ENCODE data around the gene UQCRC1. TPM values are rescaled to one million over a fixed set of nuclear protein-coding genes. Genes with fewer than 3 reads are reported as not detected.

UQCRC1 gene
- total and polyA plus RNA-seq, 2 donors (not counting 1 experiment from before 2014, with no cell fraction given) = 99.9 to 132 TPM

DNA sequence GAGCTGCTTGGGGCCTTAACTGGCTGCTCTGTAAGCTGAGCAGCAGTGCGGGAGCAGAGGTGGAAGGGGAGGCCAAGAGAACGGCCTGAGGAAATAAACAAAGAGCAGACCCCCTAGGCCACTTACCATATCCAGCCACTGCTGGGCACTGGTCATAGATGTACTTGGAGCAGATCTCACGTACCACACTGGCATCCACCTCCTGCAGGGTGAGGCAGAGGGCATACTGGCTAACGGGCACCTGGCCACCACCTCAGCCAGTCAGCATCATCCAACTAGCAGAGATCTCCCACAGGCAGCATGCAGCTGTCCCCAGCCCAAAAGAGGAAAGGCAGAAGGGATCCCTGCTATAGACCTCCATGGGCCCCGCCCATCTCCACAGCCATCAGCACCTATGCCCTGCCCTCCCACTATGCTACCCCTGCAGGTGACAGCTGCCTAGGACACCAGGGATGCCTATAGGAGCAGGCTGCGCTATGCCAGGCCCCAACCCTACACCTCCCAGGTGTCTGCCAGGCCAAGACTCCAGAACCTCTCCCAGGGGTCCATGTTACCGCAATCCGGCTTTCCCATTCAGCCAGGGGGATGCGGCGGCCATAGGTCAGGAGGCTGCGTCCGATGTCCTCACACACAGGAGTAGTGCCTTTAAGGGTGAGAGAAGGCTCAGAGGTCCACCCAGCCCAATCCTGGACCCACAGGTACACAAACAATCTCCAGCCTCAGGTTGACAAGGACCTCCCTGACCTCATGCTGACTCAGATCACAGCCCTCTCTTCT lies 9.7 kb downstream of the UQCRC1 start:
- Histone ChIP-seq H3K36me3 (replicated peaks in 1 of 2; ENCODE audit: control extremely low read depth in 1 of 2, control insufficient read depth in 1 of 2, extremely low read depth in 1 of 2, insufficient read depth in 2 of 2, low read length in 1 of 2) (peaks cover 0 to 67% of the 10 kb centered on the region in 2 experiments), H3K9ac (ENCODE audit: low read length) (no peak overlapping the region), H3K79me2 (ENCODE audit: control insufficient read depth, insufficient read depth, low read length) (no peaks in the 10 kb centered on the region), H3K4me2 (replicated peaks; ENCODE audit: low read depth, low read length, poor library complexity, severe bottlenecking) (no peak overlapping the region), H3K4me3 (ENCODE audit: control extremely low read depth in 1 of 5, extremely low read depth in 1 of 5, insufficient read depth in 1 of 5, low read depth in 2 of 5, low read length in 4 of 5) (no peak overlapping the region), H3K27me3 (replicated peaks in 1 of 4; ENCODE audit: control extremely low read depth in 1 of 4, control insufficient read depth in 3 of 4, insufficient read depth in 4 of 4, low read length in 3 of 4) (peaks cover 0 to 9% (median 4%) of the 10 kb centered on the region in 4 experiments), H3K4me1 (ENCODE audit: control insufficient read depth in 2 of 2, insufficient read depth in 2 of 2, low read length in 2 of 2) (peaks cover 1 to 6% of the 10 kb centered on the region in 2 donors), H3K9me3 (ENCODE audit: control extremely low read depth in 1 of 3, control insufficient read depth in 2 of 3, insufficient read depth in 1 of 3, low read length in 2 of 3) (no peaks in the 10 kb centered on the region), H3K27ac (ENCODE audit: low read length in 2 of 2) (no peak overlapping the region), H2AFZ (ENCODE audit: insufficient read depth, low read depth, low read length, poor library complexity, severe bottlenecking) (no peak overlapping the region), H4K20me1 (ENCODE audit: control insufficient read depth, insufficient read depth, low read length, poor library complexity, severe bottlenecking) (no peaks in the 10 kb centered on the region)
- intact Hi-C loops (cut with micrococcal nuclease) = no loop called here
- TF ChIP-seq, protein P1, sequence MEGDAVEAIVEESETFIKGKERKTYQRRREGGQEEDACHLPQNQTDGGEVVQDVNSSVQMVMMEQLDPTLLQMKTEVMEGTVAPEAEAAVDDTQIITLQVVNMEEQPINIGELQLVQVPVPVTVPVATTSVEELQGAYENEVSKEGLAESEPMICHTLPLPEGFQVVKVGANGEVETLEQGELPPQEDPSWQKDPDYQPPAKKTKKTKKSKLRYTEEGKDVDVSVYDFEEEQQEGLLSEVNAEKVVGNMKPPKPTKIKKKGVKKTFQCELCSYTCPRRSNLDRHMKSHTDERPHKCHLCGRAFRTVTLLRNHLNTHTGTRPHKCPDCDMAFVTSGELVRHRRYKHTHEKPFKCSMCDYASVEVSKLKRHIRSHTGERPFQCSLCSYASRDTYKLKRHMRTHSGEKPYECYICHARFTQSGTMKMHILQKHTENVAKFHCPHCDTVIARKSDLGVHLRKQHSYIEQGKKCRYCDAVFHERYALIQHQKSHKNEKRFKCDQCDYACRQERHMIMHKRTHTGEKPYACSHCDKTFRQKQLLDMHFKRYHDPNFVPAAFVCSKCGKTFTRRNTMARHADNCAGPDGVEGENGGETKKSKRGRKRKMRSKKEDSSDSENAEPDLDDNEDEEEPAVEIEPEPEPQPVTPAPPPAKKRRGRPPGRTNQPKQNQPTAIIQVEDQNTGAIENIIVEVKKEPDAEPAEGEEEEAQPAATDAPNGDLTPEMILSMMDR (IDR thresholded peaks at IDR 0.05) = no peak
- peaks cover 2% of the 10 kb centered on the region for H3K27me3 Mint-ChIP-seq
- H3K27ac Mint-ChIP-seq = no peak overlapping the region
- no peak overlapping the region for H3K4me3 Mint-ChIP-seq
- H3K4me1 Mint-ChIP-seq = peaks cover 4% of the 10 kb centered on the region
- 95% methylated on average over 10 of the region's 12 CpGs for WGBS (ENCODE audit: insufficient coverage)
- H3K9me3 Mint-ChIP-seq (ENCODE audit: insufficient read depth) = no peaks in the 10 kb centered on the region
- ChIA-PET CTCF (interaction anchor here (0.9 kb wide), 1 partner anchor 199 kb away, joined by 3 read pairs; no protein-coding TSS in a partner anchor), POLR2A (interaction anchor here (0.7 kb wide), 1 partner anchor 61 kb away, joined by 3 read pairs; no protein-coding TSS in a partner anchor)
- ATAC-seq (ENCODE audit: low read depth) (no peak), DNase-seq (no peak)

DNA sequence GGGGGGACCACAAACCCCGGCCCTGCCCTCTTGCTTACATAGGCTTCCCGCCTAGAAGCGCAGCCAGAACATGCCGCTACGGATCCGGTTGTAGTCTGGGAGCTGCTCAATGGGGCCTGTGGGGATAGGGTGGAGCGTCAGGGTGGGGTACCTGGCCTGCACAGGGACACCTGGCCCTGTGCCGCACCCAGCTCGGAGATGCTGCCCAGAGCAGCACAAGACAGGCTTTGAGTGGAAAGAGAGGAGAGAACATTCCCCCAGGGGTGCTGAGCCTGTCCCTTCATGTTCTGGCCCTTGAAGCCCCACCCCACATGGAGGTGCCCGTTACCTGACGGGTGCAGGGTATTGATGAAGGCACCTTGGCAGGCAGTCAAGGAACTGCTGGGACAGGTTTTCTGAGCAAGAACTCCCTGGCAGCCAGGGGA lies 10.4 kb downstream of the UQCRC1 start:
- intact Hi-C loops (cut with micrococcal nuclease) = no loop called here
- no peaks in the 10 kb centered on the region for H3K9me3 Mint-ChIP-seq (ENCODE audit: insufficient read depth)
- H3K4me3 Mint-ChIP-seq = no peak overlapping the region
- H3K9me3 ChIP-seq (ENCODE audit: control extremely low read depth in 1 of 3, control insufficient read depth in 2 of 3, insufficient read depth in 1 of 3, low read length in 2 of 3) = no peaks in the 10 kb centered on the region
- no peaks in the 10 kb centered on the region for H3K79me2 ChIP-seq (ENCODE audit: control insufficient read depth, insufficient read depth, low read length)
- H3K36me3 ChIP-seq (replicated peaks in 1 of 2; ENCODE audit: control extremely low read depth in 1 of 2, control insufficient read depth in 1 of 2, extremely low read depth in 1 of 2, insufficient read depth in 2 of 2, low read length in 1 of 2) = peaks cover 0 to 61% of the 10 kb centered on the region in 2 experiments
- peaks cover 4 to 9% of the 10 kb centered on the region in 2 donors for H3K4me1 ChIP-seq (ENCODE audit: control insufficient read depth in 2 of 2, insufficient read depth in 2 of 2, low read length in 2 of 2)
- H3K4me2 ChIP-seq (replicated peaks; ENCODE audit: low read depth, low read length, poor library complexity, severe bottlenecking) = no peak overlapping the region
- no peak overlapping the region for H2AFZ ChIP-seq (ENCODE audit: insufficient read depth, low read depth, low read length, poor library complexity, severe bottlenecking)
- H3K9ac ChIP-seq (ENCODE audit: low read length) = no peak overlapping the region
- ATAC-seq (ENCODE audit: low read depth) (no peak), DNase-seq (no peak)
- no peak overlapping the region for H3K27ac ChIP-seq (ENCODE audit: low read length in 2 of 2)
- no peak overlapping the region for H3K27ac Mint-ChIP-seq
- peaks cover 0 to 15% (median 6%) of the 10 kb centered on the region in 4 experiments for H3K27me3 ChIP-seq (replicated peaks in 1 of 4; ENCODE audit: control extremely low read depth in 1 of 4, control insufficient read depth in 3 of 4, insufficient read depth in 4 of 4, low read length in 3 of 4)
- no peaks in the 10 kb centered on the region for H4K20me1 ChIP-seq (ENCODE audit: control insufficient read depth, insufficient read depth, low read length, poor library complexity, severe bottlenecking)
- WGBS (ENCODE audit: insufficient coverage) = 100% methylated on average over 8 of the region's 11 CpGs
- TF ChIP-seq, protein P1 (IDR thresholded peaks at IDR 0.05) = no peak
- no peak for TF ChIP-seq EZH2 (IDR thresholded peaks at IDR 0.05; ENCODE audit: borderline replicate concordance, insufficient read depth, low read depth, low read length, poor library complexity, severe bottlenecking)
- H3K4me3 ChIP-seq (ENCODE audit: control extremely low read depth in 1 of 5, extremely low read depth in 1 of 5, insufficient read depth in 1 of 5, low read depth in 2 of 5, low read length in 4 of 5) = no peak overlapping the region
- H3K27me3 Mint-ChIP-seq = peaks cover 7% of the 10 kb centered on the region
- POLR2A ChIA-PET = interaction anchor here (0.7 kb wide), 1 partner anchor 62 kb away, joined by 3 read pairs; no protein-coding TSS in a partner anchor
- CTCF ChIA-PET = interaction anchor here (0.9 kb wide), 1 partner anchor 198 kb away, joined by 3 read pairs; no protein-coding TSS in a partner anchor
- peaks cover 9% of the 10 kb centered on the region for H3K4me1 Mint-ChIP-seq
